NCI-H2196 (cell line): ENCODE data around the gene DCX.
A peak's percentile ranks its signal among the peaks of the same experiment; 100 is the strongest.

Source experiments
- DNase-seq: peaks from one replicate; lab custom pipeline; 2025; ENCODE audit not compliant: unreplicated experiment; lab: John Stamatoyannopoulos, UW

Gene DCX

GRCh38 chrX:111411983-111412382, at the start of gene DCX:
TSS of gene DCX (minus strand) at chrX:111412192. CDS start at chrX:111410398, 1,794 bp downstream.
- no peak for DNase-seq

GRCh38 chrX:111460607-111461006, 48.6 kb upstream of the DCX start:
- DNase-seq = no peak

GRCh38 chrX:111447298-111447697, 35.3 kb upstream of the DCX start:
- DNase-seq = no peak

GRCh38 chrX:111445485-111445884, 33.5 kb upstream of the DCX start:
- DNase-seq = peak; percentile 28

- no peak for DNase-seq
Measured at GRCh38 chrX:111444881-111445280, 32.9 kb upstream of the DCX start.

- no peak for DNase-seq
Measured at GRCh38 chrX:111443946-111444345, 32.0 kb upstream of the DCX start.

GRCh38 chrX:111442791-111443190, 30.8 kb upstream of the DCX start:
- no peak for DNase-seq

- no peak for DNase-seq
Measured at GRCh38 chrX:111435469-111435868, 23.5 kb upstream of the DCX start.

- DNase-seq = no peak
Measured at GRCh38 chrX:111431001-111431400, 19.0 kb upstream of the DCX start.

- no peak for DNase-seq
Measured at GRCh38 chrX:111411557-111411956, 435 bp downstream of the DCX start.

- no peak for DNase-seq
Measured at GRCh38 chrX:111410590-111411078, 1.4 kb downstream of the DCX start.

- no peak for DNase-seq
Measured at GRCh38 chrX:111409326-111409725, 2.7 kb downstream of the DCX start.

DNA sequence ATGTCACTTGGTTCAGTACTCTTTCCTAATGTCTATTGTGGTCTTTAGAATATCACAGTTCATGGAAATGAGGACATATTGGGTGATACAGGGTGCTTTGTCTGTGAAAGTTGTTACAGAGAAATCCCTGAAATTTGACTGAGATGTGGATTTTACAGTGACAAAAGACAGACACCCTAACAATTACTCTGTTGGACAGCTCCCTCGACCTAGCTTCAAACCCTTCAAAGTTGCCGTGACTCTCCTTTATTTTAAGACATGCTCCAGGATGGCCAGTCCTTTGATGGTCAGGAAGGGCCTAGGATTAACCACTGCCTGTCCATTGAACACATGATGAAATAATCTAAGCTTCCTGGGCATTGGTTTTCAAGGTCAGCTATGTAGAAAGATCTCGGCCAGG, 4.0 kb downstream of the DCX start:
- DNase-seq = no peak

DNA sequence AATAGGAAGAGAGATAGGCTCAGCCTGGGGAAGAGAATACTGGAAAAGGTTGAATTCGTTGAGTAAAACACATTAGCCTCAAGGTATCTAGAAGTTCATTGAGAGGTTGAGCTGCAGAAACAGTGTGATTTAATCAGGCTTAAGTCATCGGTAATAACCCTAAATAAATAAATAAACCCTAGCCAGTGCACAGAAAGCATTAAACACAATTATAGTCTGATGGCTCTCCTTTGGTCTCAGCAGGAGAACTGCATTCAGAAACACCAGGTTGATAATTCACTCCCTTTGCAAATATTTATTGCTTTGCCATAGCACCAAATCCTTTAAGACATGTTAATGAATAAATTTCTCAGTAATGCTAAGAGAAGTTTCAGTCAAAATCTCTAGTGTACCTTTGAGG, 9.6 kb downstream of the DCX start:
- DNase-seq = no peak

DNA sequence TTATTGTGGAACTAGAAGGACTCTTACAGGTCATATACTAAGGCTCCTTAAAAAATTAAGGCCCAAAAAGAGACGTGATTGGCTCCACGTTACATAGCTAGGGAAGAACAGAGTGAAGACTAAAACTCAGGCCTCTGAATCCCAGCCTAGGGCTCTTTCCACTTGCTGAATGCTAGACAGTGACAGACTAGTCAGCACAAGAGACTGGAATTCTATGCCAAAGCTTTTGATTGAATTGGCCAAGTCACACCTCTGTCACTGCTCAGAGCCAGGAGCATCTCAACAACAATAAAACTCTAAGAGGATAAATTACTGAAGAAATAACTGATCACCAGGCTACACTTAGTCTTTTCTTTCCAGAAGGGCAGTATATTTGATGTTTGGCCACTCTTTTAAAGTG, 16.8 kb downstream of the DCX start:
- DNase-seq = no peak

GRCh38 chrX:111394569-111394968, 17.4 kb downstream of the DCX start:
- DNase-seq = no peak

- DNase-seq = no peak
Measured at GRCh38 chrX:111387470-111388070, 24.4 kb downstream of the DCX start.

GRCh38 chrX:111386615-111387233, 25.3 kb downstream of the DCX start:
- DNase-seq = no peak

- no peak for DNase-seq
Measured at GRCh38 chrX:111386077-111386476, 25.9 kb downstream of the DCX start.

GRCh38 chrX:111382277-111382676, 29.7 kb downstream of the DCX start:
- DNase-seq = no peak

- DNase-seq = no peak
Measured at GRCh38 chrX:111376897-111377578, 35.0 kb downstream of the DCX start.

DNA sequence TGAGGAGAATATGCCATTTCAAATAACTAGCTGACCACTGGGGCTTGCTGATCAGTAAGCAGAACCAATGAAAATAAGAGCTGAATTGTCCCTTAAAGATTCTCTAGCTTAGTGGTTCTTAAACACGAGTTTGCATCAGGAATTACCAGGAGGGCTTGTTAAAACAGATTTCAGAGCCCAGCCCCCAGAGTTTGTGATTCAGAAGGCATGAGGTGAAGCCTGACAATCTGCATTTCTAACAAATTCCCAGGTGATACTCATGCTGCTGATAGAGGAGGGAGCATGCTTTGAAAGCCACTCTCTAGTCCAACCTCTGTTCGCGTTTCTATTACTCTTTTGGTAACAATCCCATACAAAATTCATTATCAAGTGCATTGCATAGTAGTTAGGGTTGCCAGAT, 35.5 kb downstream of the DCX start:
- DNase-seq = no peak
